Measurements from ENCODE around the gene AHCYL2. TPM values are rescaled to one million over a fixed set of nuclear protein-coding genes. Genes with fewer than 3 reads are reported as not detected.

Gene AHCYL2
- total RNA-seq, 4 donors from 2014 or later: 8.7 to 17.3 (median 14.2) TPM

- 22 to 65% methylated on average over 1 to 2 of the region's 2 CpGs for WGBS, 2 donors (ENCODE audit: low coverage in 1 of 2)
- no peak for TF ChIP-seq POLR2AphosphoS5 (IDR thresholded peaks at IDR 0.05)
- no peak for TF ChIP-seq EP300 (IDR thresholded peaks at IDR 0.05)
- TF ChIP-seq CTCF (IDR thresholded peaks at IDR 0.05): no peak
- TF ChIP-seq POLR2A (IDR thresholded peaks at IDR 0.05): no peak
- no peak for ATAC-seq
- H3K4me1 ChIP-seq: no peaks in the 10 kb centered on the region
- peaks cover 3 to 63% of the 10 kb centered on the region in 2 donors for H3K36me3 ChIP-seq
- H3K4me3 ChIP-seq: no peak overlapping the region
- no peaks in the 10 kb centered on the region for H3K9me3 ChIP-seq
- H3K27ac ChIP-seq: no peak overlapping the region
- no peaks in the 10 kb centered on the region for H3K27me3 ChIP-seq
These were observed 202.8 kb downstream of the AHCYL2 start for GRCh38 chr7:129427526-129428045.

GRCh38 chr7:129431911-129432643 lies 207.2 kb downstream of the AHCYL2 start:
- WGBS, 2 donors (ENCODE audit: low coverage in 1 of 2): 80 to 82% methylated on average over 6 of the region's 8 CpGs
- ATAC-seq: no peak

GRCh38 chr7:129433847-129434674 lies 209.2 kb downstream of the AHCYL2 start, which contains the start of gene STRIP2:
Gene STRIP2 (plus strand): TSS chr7:129434432. CDS start chr7:129434473, 41 bp downstream.
- H3K27me3 ChIP-seq: no peaks in the 10 kb centered on the region
- ATAC-seq: peak; percentile 98
- peak within 1 kb of the TSS; percentile 62 to 77 for H3K4me3 ChIP-seq
- peaks cover 0 to 17% (median 6%) of the 10 kb centered on the region in 3 donors for H3K4me1 ChIP-seq
- peaks cover 0 to 4% of the 10 kb centered on the region in 2 donors for H3K36me3 ChIP-seq
- H3K9me3 ChIP-seq: no peaks in the 10 kb centered on the region
- H3K27ac ChIP-seq: peak within 1 kb of the TSS; percentile 37 to 84 (median 74)
- peak in 1 of 2 donors; percentile 14 for TF ChIP-seq POLR2A (IDR thresholded peaks at IDR 0.05)
- TF ChIP-seq CTCF (IDR thresholded peaks at IDR 0.05): peak in 1 of 4 experiments; percentile 19
- no peak for TF ChIP-seq EP300 (IDR thresholded peaks at IDR 0.05)
- WGBS, 2 donors (ENCODE audit: low coverage in 1 of 2): 2 to 3% methylated on average over 6 to 11 of the region's 75 CpGs

More at GRCh38 chr7:129431911-129432643, 207.2 kb downstream of the AHCYL2 start:
- no peak overlapping the region for H3K4me3 ChIP-seq
- peaks cover 0 to 22% of the 10 kb centered on the region in 2 donors for H3K36me3 ChIP-seq
- TF ChIP-seq EP300 (IDR thresholded peaks at IDR 0.05) (no peak), CTCF (IDR thresholded peaks at IDR 0.05) (no peak), POLR2A (IDR thresholded peaks at IDR 0.05) (no peak), POLR2AphosphoS5 (IDR thresholded peaks at IDR 0.05) (no peak)
- peaks cover 0 to 17% (median 6%) of the 10 kb centered on the region in 3 donors for H3K4me1 ChIP-seq
- H3K9me3 ChIP-seq: no peaks in the 10 kb centered on the region
- H3K27me3 ChIP-seq: no peaks in the 10 kb centered on the region
- no peak overlapping the region for H3K27ac ChIP-seq

- WGBS, 2 donors (ENCODE audit: low coverage in 1 of 2): 0% methylated on average over 1 to 2 of the region's 44 CpGs
- no peaks in the 10 kb centered on the region for H3K27me3 ChIP-seq
These were observed 210.0 kb downstream of the AHCYL2 start for GRCh38 chr7:129434675-129435318.

More at GRCh38 chr7:129434675-129435318, 210.0 kb downstream of the AHCYL2 start:
- Histone ChIP-seq H3K36me3 (no peaks in the 10 kb centered on the region), H3K4me3 (peak overlapping the region; percentile 62 to 77), H3K27ac (peak overlapping the region; percentile 37 to 84 (median 74)), H3K4me1 (peaks cover 0 to 17% (median 6%) of the 10 kb centered on the region in 3 donors), H3K9me3 (no peaks in the 10 kb centered on the region)
- ATAC-seq: no peak
- TF ChIP-seq CTCF (IDR thresholded peaks at IDR 0.05): no peak
- no peak for TF ChIP-seq POLR2AphosphoS5 (IDR thresholded peaks at IDR 0.05)
- TF ChIP-seq POLR2A (IDR thresholded peaks at IDR 0.05): no peak
- no peak for TF ChIP-seq EP300 (IDR thresholded peaks at IDR 0.05)

All from gastroesophageal sphincter (tissue), 4 donors.